A673 (cell line): ENCODE data around the gene SYTL1.

Experiments used
- CTCF ChIP-seq: fragments of 300-800, 200-600 bp; sonication (generic); conservative IDR thresholded peaks from 2 replicates; pipeline ENCODE4 v1.5.1; 2017; ENCODE audit warnings: low read depth, mild to moderate bottlenecking, antibody characterized with exemption, low read length, moderate library complexity, mixed read lengths
- EZH2 ChIP-seq: fragments of 200-600 bp; sonication (generic); IDR thresholded peaks from 2 replicates; pipeline ENCODE4 v1.6.1; 2017; ENCODE audit warnings: borderline replicate concordance, low read depth, mild to moderate bottlenecking, mixed read lengths, antibody characterized with exemption, low read length; ENCODE audit not compliant: poor library complexity, severe bottlenecking

GRCh38 chr1:27292106-27292505 lies 49.7 kb upstream of the SYTL1 start:
- TF ChIP-seq CTCF (no peak), EZH2 (no peak)
